Endothelial cell of umbilical vein (primary cell): Measurements from ENCODE around the gene MIS18BP1.

Source experiments
- EZH2 ChIP-seq: IDR thresholded peaks from 2 replicates; pipeline ENCODE4 v1.6.1; 2012; ENCODE audit warnings: borderline replicate concordance, low read depth, mild to moderate bottlenecking, moderate library complexity, low read length, inconsistent platforms; ENCODE audit not compliant: severe bottlenecking
- FOS ChIP-seq: IDR thresholded peaks from 2 replicates; pipeline ENCODE4 v1.6.1; 2011; ENCODE audit warnings: mild to moderate bottlenecking, low read length, moderate library complexity, borderline replicate concordance; ENCODE audit not compliant: insufficient read depth
- JUN ChIP-seq: IDR thresholded peaks from 2 replicates; pipeline ENCODE4 v1.6.1; 2011; ENCODE audit warnings: borderline replicate concordance, low read depth; ENCODE audit not compliant: insufficient read length, insufficient read depth
- MYC ChIP-seq: IDR thresholded peaks from one replicate; pipeline ENCODE4 v1.6.1; 2011; ENCODE audit warnings: mild to moderate bottlenecking, low read depth, low read length
- POLR2A ChIP-seq: IDR thresholded peaks from 2 replicates; pipeline ENCODE4 v1.6.1; 2012; ENCODE audit warnings: low read depth, mild to moderate bottlenecking, control low read depth, low read length
- POLR2AphosphoS5 ChIP-seq: IDR thresholded peaks from 2 replicates; pipeline ENCODE4 v1.6.1; 2012; ENCODE audit warnings: low read depth, mild to moderate bottlenecking, control low read depth, low read length, moderate library complexity; ENCODE audit not compliant: insufficient read depth
- TF ChIP-seq, protein P1 (sequence below), 2 donors: IDR thresholded peaks; 1 replicate in 1 of 2; 2 replicates in 1 of 2; pipeline ENCODE4 v1.5.1; 2011; ENCODE audit warnings: low read length in 2 of 2, mild to moderate bottlenecking in 2 of 2, moderate library complexity in 2 of 2, control low read depth in 1 of 2, inconsistent platforms in 1 of 2, low read depth in 1 of 2; ENCODE audit not compliant: insufficient read depth in 1 of 2; ENCODE audit errors: extremely low read depth in 1 of 2
- TF ChIP-seq, protein P2 (sequence below): IDR thresholded peaks from 2 replicates; pipeline ENCODE4 v1.6.1; 2011; ENCODE audit not compliant: insufficient read depth, insufficient read length

DNA sequence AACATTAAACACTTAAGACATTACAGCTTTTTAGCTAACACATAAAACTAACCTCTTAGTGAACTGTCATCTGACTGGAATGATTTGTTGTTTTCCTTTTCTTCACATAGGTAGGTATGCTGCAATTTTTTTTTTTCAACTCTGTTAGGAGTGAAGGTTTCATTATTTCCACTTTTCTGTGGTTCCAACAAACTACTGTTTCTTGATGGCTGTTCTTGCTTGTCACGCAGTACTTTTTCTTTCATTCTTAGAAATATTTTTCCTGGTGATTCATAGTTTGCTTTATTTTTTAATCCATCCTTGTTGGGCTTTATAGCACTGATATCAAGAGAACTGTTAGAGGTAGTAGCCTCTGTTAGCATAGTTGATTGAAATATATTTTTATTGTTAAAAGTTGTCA is 6.3 kb downstream of the MIS18BP1 start:
- TF ChIP-seq, protein P1, sequence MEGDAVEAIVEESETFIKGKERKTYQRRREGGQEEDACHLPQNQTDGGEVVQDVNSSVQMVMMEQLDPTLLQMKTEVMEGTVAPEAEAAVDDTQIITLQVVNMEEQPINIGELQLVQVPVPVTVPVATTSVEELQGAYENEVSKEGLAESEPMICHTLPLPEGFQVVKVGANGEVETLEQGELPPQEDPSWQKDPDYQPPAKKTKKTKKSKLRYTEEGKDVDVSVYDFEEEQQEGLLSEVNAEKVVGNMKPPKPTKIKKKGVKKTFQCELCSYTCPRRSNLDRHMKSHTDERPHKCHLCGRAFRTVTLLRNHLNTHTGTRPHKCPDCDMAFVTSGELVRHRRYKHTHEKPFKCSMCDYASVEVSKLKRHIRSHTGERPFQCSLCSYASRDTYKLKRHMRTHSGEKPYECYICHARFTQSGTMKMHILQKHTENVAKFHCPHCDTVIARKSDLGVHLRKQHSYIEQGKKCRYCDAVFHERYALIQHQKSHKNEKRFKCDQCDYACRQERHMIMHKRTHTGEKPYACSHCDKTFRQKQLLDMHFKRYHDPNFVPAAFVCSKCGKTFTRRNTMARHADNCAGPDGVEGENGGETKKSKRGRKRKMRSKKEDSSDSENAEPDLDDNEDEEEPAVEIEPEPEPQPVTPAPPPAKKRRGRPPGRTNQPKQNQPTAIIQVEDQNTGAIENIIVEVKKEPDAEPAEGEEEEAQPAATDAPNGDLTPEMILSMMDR (IDR thresholded peaks at IDR 0.05; ENCODE audit: extremely low read depth in 1 of 2, insufficient read depth in 1 of 2, low read depth in 1 of 2, low read length in 2 of 2) = no peak
- TF ChIP-seq POLR2AphosphoS5 = no peak
- TF ChIP-seq, protein P2, sequence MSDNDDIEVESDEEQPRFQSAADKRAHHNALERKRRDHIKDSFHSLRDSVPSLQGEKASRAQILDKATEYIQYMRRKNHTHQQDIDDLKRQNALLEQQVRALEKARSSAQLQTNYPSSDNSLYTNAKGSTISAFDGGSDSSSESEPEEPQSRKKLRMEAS = no peak
- no peak for TF ChIP-seq POLR2A
- no peak for TF ChIP-seq EZH2
- TF ChIP-seq JUN = no peak
- no peak for TF ChIP-seq FOS
- TF ChIP-seq MYC = no peak
